Brain microvascular endothelial cell (primary cell): ENCODE measurements around the gene KLRF2.
"Not testable (repeated sequence)": the region's sequence is repeated elsewhere in the genome, so short reads cannot be mapped to it uniquely, and the experiment has no call there.

Experiments used
- DNase-seq: peaks from one replicate; pipeline ENCODE4 v3.0.0-alpha.2; 2020
- H3K27ac ChIP-seq: fragments of 250-450 bp; sonication (Bioruptor Pico); 2 replicates; pipeline ENCODE4 v1.5.1; 2020; ENCODE audit warnings: mild to moderate bottlenecking, moderate library complexity
- H3K27me3 ChIP-seq: fragments of 250-450 bp; sonication (Bioruptor Pico); replicated peaks from 2 replicates; pipeline ENCODE4 v1.5.1; 2020; ENCODE audit warnings: mild to moderate bottlenecking
- H3K36me3 ChIP-seq: fragments of 250-450 bp; sonication (Bioruptor Pico); replicated peaks from 2 replicates; pipeline ENCODE4 v1.5.1; 2020; ENCODE audit warnings: mild to moderate bottlenecking
- H3K4me3 ChIP-seq: 2 replicates; pipeline ENCODE4 v1.5.1; 2011; ENCODE audit warnings: low read depth, mild to moderate bottlenecking, control low read depth, low read length, moderate library complexity
- CTCF ChIP-seq: IDR thresholded peaks from 2 replicates; pipeline ENCODE4 v1.5.1; 2011; ENCODE audit warnings: low read depth, mild to moderate bottlenecking, moderate library complexity, low read length, control low read depth, inconsistent platforms; ENCODE audit errors: missing control alignments
- in situ Hi-C: cut with HindIII; loops from 2 replicates; pipeline ENCODE4 v1.10.0; 2017; ENCODE audit warnings: low sequenced_read_pairs, low pct_ligation_motif_present

Gene KLRF2

DNA sequence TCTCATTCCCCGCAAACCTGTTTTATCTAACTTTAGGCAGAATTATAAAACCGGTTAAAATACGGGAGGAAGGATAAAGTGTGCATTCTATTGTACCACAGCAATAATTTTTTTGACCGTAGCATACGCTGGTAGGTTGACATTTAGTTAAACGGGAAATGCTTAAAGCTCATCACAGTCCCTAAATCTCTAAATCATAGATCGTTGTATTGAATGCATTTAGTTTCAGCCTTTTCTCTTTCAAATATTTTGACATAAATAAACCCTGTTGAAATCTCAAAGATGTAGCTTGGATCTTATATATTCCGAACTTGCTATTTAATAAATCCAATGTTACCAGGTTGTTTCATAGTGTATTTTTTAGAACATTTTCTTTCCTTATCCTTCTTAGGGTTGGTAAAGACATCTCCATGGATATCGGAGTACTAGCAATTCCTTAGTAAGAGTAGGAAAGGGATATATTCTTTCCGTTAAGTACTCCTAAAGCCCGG lies 12.9 kb upstream of the KLRF2 start:
- in situ Hi-C loops = no loop called here
- H3K36me3 ChIP-seq = no peaks in the 10 kb centered on the region
- no peak for TF ChIP-seq CTCF
- H3K4me3 ChIP-seq = no peak overlapping the region
- H3K27me3 ChIP-seq = no peaks in the 10 kb centered on the region
- no peak overlapping the region for H3K27ac ChIP-seq
- DNase-seq = no peak

- Histone ChIP-seq H3K27ac (peak overlapping the region; percentile 55), H3K4me3 (peak overlapping the region; percentile 47), H3K36me3 (no peaks in the 10 kb centered on the region), H3K27me3 (no peaks in the 10 kb centered on the region)
- in situ Hi-C loops = no loop called here
- no peak for TF ChIP-seq CTCF
- DNase-seq = no peak
These were observed 12.4 kb upstream of the KLRF2 start for GRCh38 chr12:9868951-9869306.

DNA sequence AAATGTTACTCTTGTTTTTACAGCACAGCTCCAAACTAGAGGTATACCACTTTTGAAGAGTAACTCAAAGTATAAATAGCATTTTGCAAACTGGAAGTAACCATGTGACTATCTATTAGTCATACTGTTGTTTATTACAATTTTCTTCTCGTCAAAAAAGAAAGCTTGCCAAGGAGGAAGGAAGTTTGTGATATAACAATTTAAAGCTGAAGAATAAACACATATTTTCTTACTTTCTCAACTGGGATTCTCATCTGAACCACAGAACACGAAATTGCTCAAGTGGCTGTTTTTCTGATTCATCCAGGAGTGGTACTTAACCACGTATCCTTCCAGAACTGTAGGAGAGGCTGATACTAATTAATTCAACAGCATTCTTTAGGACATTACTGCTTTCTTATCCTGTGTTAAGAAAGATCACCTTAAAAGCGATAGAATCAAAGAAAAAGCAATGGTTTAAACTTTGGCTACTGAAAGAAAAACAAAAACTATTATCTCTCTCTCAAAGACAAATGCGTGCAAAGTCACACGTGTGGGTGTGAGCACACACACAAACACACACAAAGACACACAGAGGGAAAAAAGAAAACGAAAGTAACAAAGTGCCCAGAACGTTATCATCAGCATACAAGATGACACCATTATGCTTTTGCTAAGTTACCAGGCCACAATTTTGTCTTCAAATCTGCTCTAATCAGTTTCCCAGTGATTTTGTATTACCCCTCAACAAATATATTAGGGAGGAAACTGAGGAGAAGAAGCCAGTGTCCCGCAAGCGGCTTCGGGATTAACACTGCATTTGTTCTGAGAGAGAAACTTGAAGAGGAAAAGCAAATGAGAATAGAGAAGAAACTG lies 11.8 kb upstream of the KLRF2 start, which contains the start of gene CLEC2B:
CLEC2B (minus strand) TSS at position 48 of the 855 bp plus-strand sequence.
- in situ Hi-C loops = no loop called here
- no peak for TF ChIP-seq CTCF
- Histone ChIP-seq H3K27ac (peak within 1 kb of the TSS; percentile 55), H3K36me3 (no peaks in the 10 kb centered on the region), H3K27me3 (no peaks in the 10 kb centered on the region), H3K4me3 (peak within 1 kb of the TSS; percentile 47)
- DNase-seq = peak; percentile 47

DNA sequence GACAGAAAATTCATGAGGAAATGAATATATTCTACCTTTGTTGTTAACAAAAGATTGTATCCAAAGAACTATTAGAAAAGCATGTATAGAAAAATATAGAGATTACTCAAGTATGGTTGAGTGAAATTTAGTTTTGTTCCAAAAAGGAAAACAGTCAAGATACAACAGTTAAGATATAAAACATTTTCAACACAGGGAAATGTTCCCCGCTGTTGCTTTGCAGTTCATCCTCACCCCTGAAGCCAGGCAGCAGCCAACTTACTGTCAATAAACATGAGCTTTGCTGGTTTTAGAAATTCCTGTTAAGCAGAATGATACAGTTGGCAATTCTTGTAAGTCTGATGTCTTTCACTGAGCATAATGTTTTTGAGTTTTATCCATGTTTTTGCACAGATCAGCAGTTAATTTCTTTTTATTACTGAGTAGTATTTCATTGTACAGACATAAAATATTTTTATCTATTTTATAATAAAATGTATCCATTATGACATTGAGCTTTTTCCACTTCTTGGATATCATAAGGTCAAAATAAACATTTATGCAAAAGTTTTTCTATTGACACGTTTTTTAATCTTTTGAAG lies 10.9 kb upstream of the KLRF2 start:
- in situ Hi-C loops = no loop called here
- no peak for DNase-seq
- no peaks in the 10 kb centered on the region for H3K27me3 ChIP-seq
- H3K4me3 ChIP-seq = peak overlapping the region; percentile 47
- no peak for TF ChIP-seq CTCF
- no peak overlapping the region for H3K27ac ChIP-seq
- H3K36me3 ChIP-seq = no peaks in the 10 kb centered on the region

GRCh38 chr12:9872162-9872561 lies 9.1 kb upstream of the KLRF2 start:
- no peak for TF ChIP-seq CTCF
- H3K4me3 ChIP-seq = no peak overlapping the region
- no peaks in the 10 kb centered on the region for H3K27me3 ChIP-seq
- in situ Hi-C loops = no loop called here
- no peaks in the 10 kb centered on the region for H3K36me3 ChIP-seq
- H3K27ac ChIP-seq = no peak overlapping the region
- DNase-seq = no peak

GRCh38 chr12:9872742-9873141 lies 8.5 kb upstream of the KLRF2 start:
- H3K4me3 ChIP-seq = no peak overlapping the region
- no peak for DNase-seq
- no peak overlapping the region for H3K27ac ChIP-seq
- H3K27me3 ChIP-seq = no peaks in the 10 kb centered on the region
- no peaks in the 10 kb centered on the region for H3K36me3 ChIP-seq
- no peak for TF ChIP-seq CTCF
- in situ Hi-C loops = no loop called here

DNA sequence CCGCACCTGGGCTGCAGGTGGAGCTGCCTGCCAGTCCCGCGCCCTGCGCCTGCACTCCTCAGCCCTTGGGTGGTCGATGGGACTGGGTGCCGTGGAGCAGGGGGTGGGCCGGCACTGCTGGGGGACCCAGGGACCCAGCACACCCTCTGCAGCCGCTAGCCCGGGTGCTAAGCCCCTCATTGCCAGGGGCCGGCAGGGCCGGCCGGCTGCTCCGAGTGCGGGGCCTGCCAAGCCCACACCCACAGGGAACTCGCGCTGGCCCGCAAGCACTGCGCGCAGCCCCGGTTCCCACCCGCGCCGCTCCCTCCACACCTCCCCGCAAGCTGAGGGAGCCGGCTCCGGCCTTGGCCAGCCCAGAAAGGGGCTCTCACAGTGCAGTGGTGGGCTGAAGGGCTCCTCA lies 5.2 kb upstream of the KLRF2 start:
- DNase-seq, in situ Hi-C loops: not testable (repeated sequence)

More for the DNA sequence above, 5.2 kb upstream of the KLRF2 start:
- H3K27ac ChIP-seq, H3K4me3 ChIP-seq, H3K36me3 ChIP-seq, H3K27me3 ChIP-seq: not testable (repeated sequence)
